K562 (cell line): ENCODE data around the gene TJAP1. TPM values are rescaled to one million over a fixed set of nuclear protein-coding genes. Genes with fewer than 3 reads are reported as not detected.
A peak's percentile ranks its signal among the peaks of the same experiment; 100 is the strongest.

Experiments used
- ARID4B ChIP-seq: sonication (generic); formaldehyde crosslinking; IDR thresholded peaks from 2 replicates; pipeline ENCODE4 v1.8.0; 2022; ENCODE audit warnings: mild to moderate bottlenecking, missing genetic modification reagents
- ATF1 ChIP-seq, 2 experiments: fragments of 450-650 bp in 1 of 2; IDR thresholded peaks; 2 replicates each; pipeline ENCODE4 v1.6.1; 2016; ENCODE audit warnings: missing compliant biosample characterization in 1 of 2, missing genetic modification characterization in 1 of 2
- CBX1 ChIP-seq: sonication (generic); IDR thresholded peaks from 2 replicates; pipeline ENCODE4 v1.6.1; 2016; ENCODE audit warnings: antibody characterized with exemption, low read depth, mild to moderate bottlenecking
- CBX3 ChIP-seq, 2 experiments: IDR thresholded peaks; 1 replicate in 1 of 2; 2 replicates in 1 of 2; pipeline ENCODE4 v1.6.1; 2012; ENCODE audit warnings: inconsistent platforms in 2 of 2, low read length in 2 of 2, borderline replicate concordance in 1 of 2, control low read depth in 1 of 2
- CCNT2 ChIP-seq: IDR thresholded peaks from 2 replicates; pipeline ENCODE4 v1.6.1; 2011; ENCODE audit warnings: borderline replicate concordance, low read depth, mild to moderate bottlenecking, moderate library complexity, mixed read lengths, low read length; ENCODE audit not compliant: insufficient read length; ENCODE audit errors: extremely low read depth
- CREB1 ChIP-seq, 2 experiments: sonication (generic) in 1 of 2; formaldehyde crosslinking in 1 of 2; IDR thresholded peaks; 2 replicates each; pipeline versions ENCODE4 v1.6.1 to v1.8.0; 2012 to 2022; ENCODE audit warnings: inconsistent platforms in 1 of 2, mild to moderate bottlenecking in 1 of 2, missing genetic modification reagents in 1 of 2, moderate library complexity in 1 of 2
- ILF3 ChIP-seq: fragments of 450-650 bp; IDR thresholded peaks from 2 replicates; pipeline ENCODE4 v1.6.1; 2018; ENCODE audit warnings: antibody characterized with exemption, mild to moderate bottlenecking, moderate library complexity, borderline replicate concordance
- NUFIP1 ChIP-seq: fragments of 450-650 bp; IDR thresholded peaks from 2 replicates; pipeline ENCODE4 v1.6.1; 2018; ENCODE audit not compliant: partially characterized antibody
- PBX2 ChIP-seq, 2 experiments: IDR thresholded peaks in 1 of 2; conservative IDR thresholded peaks in 1 of 2; 2 replicates each; pipeline ENCODE4 v1.6.1; 2016; ENCODE audit warnings: low read depth in 2 of 2, mild to moderate bottlenecking in 1 of 2, missing compliant biosample characterization in 1 of 2, missing genetic modification characterization in 1 of 2, moderate library complexity in 1 of 2
- POLR3G ChIP-seq: IDR thresholded peaks from 2 replicates; pipeline ENCODE4 v1.6.1; 2011; ENCODE audit not compliant: insufficient read length, insufficient replicate concordance; ENCODE audit errors: extremely low read depth
- PPARD ChIP-seq: fragments of 250-450 bp; sonication (Bioruptor Pico); IDR thresholded peaks from 2 replicates; pipeline ENCODE4 v1.8.0; 2022; ENCODE audit warnings: inconsistent platforms, mild to moderate bottlenecking, moderate library complexity
- SUPT5H ChIP-seq: fragments of 450-650 bp; IDR thresholded peaks from 2 replicates; pipeline ENCODE4 v1.6.1; 2016
- XRCC5 ChIP-seq: fragments of 200-400 bp; formaldehyde crosslinking; IDR thresholded peaks from 2 replicates; pipeline ENCODE4 v1.6.1; 2017; ENCODE audit warnings: low read depth, mild to moderate bottlenecking, low read length
- ZFPM2 ChIP-seq: fragments of 250-450 bp; sonication (Bioruptor Pico); IDR thresholded peaks from 2 replicates; pipeline ENCODE4 v1.5.1; 2022; ENCODE audit warnings: mild to moderate bottlenecking
- ZFX ChIP-seq: sonication (generic); formaldehyde crosslinking; IDR thresholded peaks from 2 replicates; pipeline ENCODE4 v1.8.0; 2022; ENCODE audit warnings: mild to moderate bottlenecking, missing genetic modification reagents, moderate library complexity
- ZNF586 ChIP-seq: fragments of 450-650 bp; formaldehyde crosslinking; conservative IDR thresholded peaks from 2 replicates; pipeline ENCODE4 v1.4.0; 2020; ENCODE audit warnings: mild to moderate bottlenecking, moderate library complexity
- ZNF644 ChIP-seq: fragments of 200-800 bp; sonication (Bioruptor generic); IDR thresholded peaks from 2 replicates; pipeline ENCODE4 v1.6.1; 2016; ENCODE audit warnings: low read depth, missing genetic modification characterization, missing compliant biosample characterization
- ZNF766 ChIP-seq: fragments of 200-800 bp; sonication (Bioruptor generic); conservative IDR thresholded peaks from 2 replicates; pipeline ENCODE4 v1.6.1; 2016; ENCODE audit warnings: missing genetic modification characterization, missing compliant biosample characterization
- polyA plus RNA-seq, 8 experiments: library from polyadenylated mRNA; depleted of rRNA in 4 of 8; stranded (reverse) in 5 of 8; unstranded in 3 of 8; fragments of >200 nt; fragmentation: Nextera tagmentation in 2 of 8; fragmentation: Illumina TruSeq in 1 of 8; extraction: Ambion mirVana in 2 of 8; extraction: Trizol in 1 of 8; gene quantifications; 2 replicates each; pipeline versions ENCODE4 v1.2.1 to v1.2.3, GENCODE V29; 2011 to 2014; ENCODE audit warnings: inconsistent platforms in 1 of 8, missing spikeins in 1 of 8
- total RNA-seq, 7 experiments: library from RNA; depleted of rRNA in 6 of 7; stranded (reverse); fragments of >200 nt in 6 of 7; fragmentation: Illumina TruSeq in 2 of 7; extraction: Trizol in 2 of 7; gene quantifications; 2 replicates each; pipeline versions ENCODE4 v1.2.1 to v1.2.3, GENCODE V29; 2011 to 2021; ENCODE audit warnings: low replicate concordance in 1 of 7

The TJAP1 gene
- total and polyA plus RNA-seq, 9 of the 15 experiments (the other 6 are each of a cell fraction or from before 2014, with no cell fraction given) = 0.06 to 35.8 (median 16.2) TPM

GRCh38 chr6:43454696-43455530, 22.5 kb upstream of the TJAP1 start (continued):
- TF ChIP-seq PBX2 (CRISPR knock-in tag; IDR thresholded peaks at IDR 0.05; ENCODE audit: low read depth) (no peak), PBX2 (tag; conservative IDR thresholded peaks at IDR 0.05; ENCODE audit: low read depth) (no peak), ZFPM2 (CRISPR knock-in tag) (no peak), CBX1 (0 out of 2 replicates have a peak, but pooled peaks have one; percentile 34), ARID4B (CRISPR knock-in tag) (peak; percentile 49; the same call in 1 of the 2 replicates), ZNF766 (CRISPR knock-in tag) (no peak), CCNT2 (peak; percentile 47), CREB1 (IDR thresholded peaks at IDR 0.05) (0 out of 2 replicates have a peak, but pooled peaks have one; percentile 24), CREB1 (CRISPR knock-in tag; IDR thresholded peaks at IDR 0.05) (0 out of 2 replicates have a peak, but pooled peaks have one; percentile 35), ILF3 (no peak), ZNF644 (tag) (no peak), ZNF586 (CRISPR knock-in tag) (no peak), PPARD (no peak), SUPT5H (0 out of 2 replicates have a peak, but pooled peaks have one; percentile 34), ATF1 (CRISPR knock-in tag; IDR thresholded peaks at IDR 0.05) (no peak), ATF1 (tag; IDR thresholded peaks at IDR 0.05) (peak; percentile 37; the same call in 1 of the 2 replicates), NUFIP1 (no peak), XRCC5 (no peak; the same call in 1 of the 2 replicates), CBX3 (IDR thresholded peaks at IDR 0.05; ENCODE audit: borderline replicate concordance in 1 of 2, low read length in 2 of 2) (0 out of 3 replicates have a peak, but pooled peaks of 1 of the 2 experiments have one; percentile 44), POLR3G (no peak), ZFX (CRISPR knock-in tag) (peak; percentile 72)
